ENCODE data around the gene STK32C. TPM values are rescaled to one million over a fixed set of nuclear protein-coding genes. Genes with fewer than 3 reads are reported as not detected.
"Not testable (repeated sequence)": the region's sequence is repeated elsewhere in the genome, so short reads cannot be mapped to it uniquely, and the experiment has no call there.

STK32C gene
- total RNA-seq, 1 experiment from 2014 or later: 16.5 TPM

DNA sequence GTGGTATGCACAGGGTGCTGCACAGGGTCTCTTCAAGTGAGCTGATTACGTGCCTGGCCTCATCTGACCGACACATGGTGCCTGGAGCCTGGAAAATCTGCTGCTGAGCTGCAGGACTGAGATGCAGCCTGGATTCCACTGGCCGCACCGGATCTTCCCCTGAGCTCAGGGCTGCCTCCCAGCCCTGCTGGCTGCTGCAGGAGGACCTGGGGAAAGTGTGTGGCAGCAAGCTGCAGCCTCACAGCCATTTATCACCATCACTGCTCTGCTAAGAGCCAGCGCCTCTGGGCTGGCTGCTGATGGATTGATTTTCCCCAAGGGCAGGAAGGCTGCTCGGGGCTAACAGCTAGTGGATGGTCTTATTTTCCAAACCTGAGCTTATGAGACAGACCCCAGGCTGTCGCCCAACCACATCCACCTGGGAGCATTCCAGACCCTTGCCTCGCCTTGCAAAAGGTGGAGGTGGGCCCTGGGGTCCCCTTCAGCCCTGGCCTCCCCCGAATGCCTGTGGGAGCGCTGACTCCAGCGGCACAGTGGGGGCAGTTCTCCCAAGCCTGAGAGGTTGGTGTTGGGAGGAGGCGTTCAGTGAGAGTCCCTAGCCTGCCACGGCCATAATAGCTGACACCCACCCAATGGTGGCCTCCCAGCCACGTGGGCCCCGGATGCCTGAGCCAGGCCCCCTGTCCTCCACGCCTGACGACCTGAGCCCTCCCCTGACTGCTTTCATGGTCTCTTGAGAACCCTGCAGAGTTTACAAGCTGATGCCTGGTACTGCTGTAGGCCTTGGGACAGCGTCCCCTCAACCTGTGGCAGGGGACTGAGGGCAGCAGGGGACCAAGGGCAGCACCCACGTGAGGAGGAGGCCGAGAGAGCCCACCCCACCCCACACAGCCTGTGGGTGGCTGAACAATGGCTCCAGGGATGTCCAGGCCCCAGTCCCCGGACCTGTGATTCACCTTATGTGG is 38.2 kb downstream of the STK32C start:
- no TSS peak for BruUV-seq (replicated peaks)
- H3K4me3 ChIP-seq (ENCODE audit: low read depth, low read length, poor library complexity, severe bottlenecking): no peak overlapping the region
- H3K4me1 ChIP-seq (ENCODE audit: insufficient read depth, low read length, poor library complexity, severe bottlenecking): no peaks in the 10 kb centered on the region
- H3K27ac ChIP-seq (ENCODE audit: low read depth, low read length, poor library complexity, severe bottlenecking): no peak overlapping the region
- DNase-seq (ENCODE audit: low spot score): no peak
- TF ChIP-seq EZH2 (IDR thresholded peaks at IDR 0.05; ENCODE audit: borderline replicate concordance, low read depth, low read length, poor library complexity, severe bottlenecking): no peak
- TF ChIP-seq, protein P1, sequence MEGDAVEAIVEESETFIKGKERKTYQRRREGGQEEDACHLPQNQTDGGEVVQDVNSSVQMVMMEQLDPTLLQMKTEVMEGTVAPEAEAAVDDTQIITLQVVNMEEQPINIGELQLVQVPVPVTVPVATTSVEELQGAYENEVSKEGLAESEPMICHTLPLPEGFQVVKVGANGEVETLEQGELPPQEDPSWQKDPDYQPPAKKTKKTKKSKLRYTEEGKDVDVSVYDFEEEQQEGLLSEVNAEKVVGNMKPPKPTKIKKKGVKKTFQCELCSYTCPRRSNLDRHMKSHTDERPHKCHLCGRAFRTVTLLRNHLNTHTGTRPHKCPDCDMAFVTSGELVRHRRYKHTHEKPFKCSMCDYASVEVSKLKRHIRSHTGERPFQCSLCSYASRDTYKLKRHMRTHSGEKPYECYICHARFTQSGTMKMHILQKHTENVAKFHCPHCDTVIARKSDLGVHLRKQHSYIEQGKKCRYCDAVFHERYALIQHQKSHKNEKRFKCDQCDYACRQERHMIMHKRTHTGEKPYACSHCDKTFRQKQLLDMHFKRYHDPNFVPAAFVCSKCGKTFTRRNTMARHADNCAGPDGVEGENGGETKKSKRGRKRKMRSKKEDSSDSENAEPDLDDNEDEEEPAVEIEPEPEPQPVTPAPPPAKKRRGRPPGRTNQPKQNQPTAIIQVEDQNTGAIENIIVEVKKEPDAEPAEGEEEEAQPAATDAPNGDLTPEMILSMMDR (conservative IDR thresholded peaks at IDR 0.05; ENCODE audit: low read depth, low read length): no peak
- no peaks in the 10 kb centered on the region for H3K27me3 ChIP-seq (replicated peaks; ENCODE audit: insufficient read depth, low read depth, low read length, poor library complexity)
- intact Hi-C loops (cut with micrococcal nuclease; ENCODE audit: unreplicated experiment): no loop called here
- H3K36me3 ChIP-seq (ENCODE audit: insufficient read depth, low read length, poor library complexity, severe bottlenecking): no peaks in the 10 kb centered on the region
- ChIA-PET CTCF (no interaction called here), POLR2A (ENCODE audit: low non-redundant PET) (no interaction called here)
- no peaks in the 10 kb centered on the region for H3K9me3 ChIP-seq (ENCODE audit: low read depth, low read length, poor library complexity, severe bottlenecking)

DNA sequence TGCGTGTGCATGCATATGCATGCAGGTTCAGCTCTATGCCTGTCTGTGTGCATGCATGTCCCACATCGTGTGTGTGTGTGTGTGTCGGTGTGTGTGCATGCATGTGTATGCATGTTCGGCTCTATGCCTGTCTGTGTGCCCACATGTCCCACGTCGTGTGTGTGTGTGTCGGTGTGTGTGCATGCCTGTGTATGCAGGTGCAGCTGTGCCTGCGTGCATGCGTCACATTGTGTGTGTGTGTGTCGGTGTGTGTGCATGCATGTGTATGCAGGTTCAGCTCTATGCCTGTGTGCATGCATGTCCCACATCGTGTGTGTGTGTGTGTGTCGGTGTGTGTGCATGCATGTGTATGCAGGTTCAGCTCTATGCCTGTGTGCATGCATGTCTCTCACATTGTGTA is 39.8 kb downstream of the STK32C start:
- DNase-seq (ENCODE audit: low spot score); H3K36me3 ChIP-seq (ENCODE audit: insufficient read depth, low read length, poor library complexity, severe bottlenecking); CTCF ChIA-PET; intact Hi-C loops (cut with micrococcal nuclease; ENCODE audit: unreplicated experiment); H3K27ac ChIP-seq (ENCODE audit: low read depth, low read length, poor library complexity, severe bottlenecking); BruUV-seq (replicated peaks); POLR2A ChIA-PET (ENCODE audit: low non-redundant PET); H3K4me3 ChIP-seq (ENCODE audit: low read depth, low read length, poor library complexity, severe bottlenecking); H3K4me1 ChIP-seq (ENCODE audit: insufficient read depth, low read length, poor library complexity, severe bottlenecking); H3K27me3 ChIP-seq (replicated peaks; ENCODE audit: insufficient read depth, low read depth, low read length, poor library complexity); H3K9me3 ChIP-seq (ENCODE audit: low read depth, low read length, poor library complexity, severe bottlenecking): not testable (repeated sequence)

DNA sequence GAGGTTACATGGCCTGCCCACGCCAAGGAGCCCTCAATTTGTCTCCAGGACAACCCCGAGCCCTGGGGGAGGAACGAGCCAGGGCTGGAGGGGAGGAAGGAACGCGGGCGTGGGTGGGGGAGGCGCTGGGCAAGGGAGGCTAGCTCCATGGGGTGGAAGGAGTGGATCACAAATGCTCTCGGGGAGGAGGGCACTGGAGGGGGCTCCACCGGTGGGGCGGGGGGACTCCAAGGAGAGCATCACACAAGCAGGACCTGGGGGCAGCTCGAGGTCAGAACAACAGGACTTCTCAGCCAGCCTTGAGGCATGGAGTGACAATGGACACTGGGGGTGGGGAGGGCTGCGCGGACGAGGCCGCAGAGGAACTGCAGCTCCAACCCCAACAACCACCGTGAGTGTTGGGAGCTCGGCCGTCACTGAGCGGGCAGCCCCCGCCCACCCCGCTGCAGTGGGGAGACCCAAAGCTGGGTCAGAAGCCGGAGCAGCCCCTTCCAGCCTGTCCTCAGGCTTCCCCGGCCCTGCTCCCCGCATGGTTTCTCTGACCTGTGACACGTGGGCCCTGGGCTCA is 41.1 kb downstream of the STK32C start:
- intact Hi-C loops (cut with micrococcal nuclease; ENCODE audit: unreplicated experiment): no loop called here
- no peaks in the 10 kb centered on the region for H3K27me3 ChIP-seq (replicated peaks; ENCODE audit: insufficient read depth, low read depth, low read length, poor library complexity)
- no peaks in the 10 kb centered on the region for H3K4me1 ChIP-seq (ENCODE audit: insufficient read depth, low read length, poor library complexity, severe bottlenecking)
- no peaks in the 10 kb centered on the region for H3K36me3 ChIP-seq (ENCODE audit: insufficient read depth, low read length, poor library complexity, severe bottlenecking)
- no peak overlapping the region for H3K27ac ChIP-seq (ENCODE audit: low read depth, low read length, poor library complexity, severe bottlenecking)
- ChIA-PET POLR2A (ENCODE audit: low non-redundant PET) (no interaction called here), CTCF (no interaction called here)
- no TSS peak for BruUV-seq (replicated peaks)
- DNase-seq (ENCODE audit: low spot score): no peak
- no peaks in the 10 kb centered on the region for H3K9me3 ChIP-seq (ENCODE audit: low read depth, low read length, poor library complexity, severe bottlenecking)
- no peak for TF ChIP-seq EZH2 (IDR thresholded peaks at IDR 0.05; ENCODE audit: borderline replicate concordance, low read depth, low read length, poor library complexity, severe bottlenecking)
- TF ChIP-seq, protein P1 (conservative IDR thresholded peaks at IDR 0.05; ENCODE audit: low read depth, low read length): no peak
- no peak overlapping the region for H3K4me3 ChIP-seq (ENCODE audit: low read depth, low read length, poor library complexity, severe bottlenecking)

Measured in A673 (cell line).